Calu3 (cell line): ENCODE measurements around the gene SGTA. TPM values are rescaled to one million over a fixed set of nuclear protein-coding genes. Genes with fewer than 3 reads are reported as not detected.

Experiments
- BruUV-seq: library from RNA; stranded (reverse); fragments of 400-500 nt; replicated peaks from 2 replicates; lab custom pipeline; 2021; lab: Mats Ljungman, UMichigan
- CTCF ChIA-PET: fragments of 300-600 bp; sonication (Branson Sonifier 250); formaldehyde crosslinking; loops from one replicate; lab custom pipeline; 2022; ENCODE audit warnings: antibody characterized with exemption; lab: Charles Lee
- DNase-seq: peaks from one replicate; pipeline ENCODE4 v3.0.0; 2022
- H3K27ac Mint-ChIP-seq: one replicate; pipeline ENCODE4 v1.8.0; 2022; ENCODE audit warnings: mixed read lengths; ENCODE audit not compliant: unreplicated experiment
- H3K27me3 Mint-ChIP-seq: one replicate; pipeline ENCODE4 v1.8.0; 2022; ENCODE audit warnings: mixed read lengths; ENCODE audit not compliant: unreplicated experiment
- H3K36me3 Mint-ChIP-seq: one replicate; pipeline ENCODE4 v1.8.0; 2022; ENCODE audit warnings: mild to moderate bottlenecking, moderate library complexity, mixed read lengths; ENCODE audit not compliant: insufficient read depth, unreplicated experiment
- H3K4me1 Mint-ChIP-seq: one replicate; pipeline ENCODE4 v1.8.0; 2022; ENCODE audit warnings: mild to moderate bottlenecking, low read depth, mixed read lengths; ENCODE audit not compliant: unreplicated experiment
- H3K4me3 Mint-ChIP-seq: one replicate; pipeline ENCODE4 v1.8.0; 2022; ENCODE audit warnings: mild to moderate bottlenecking, low read depth, moderate library complexity, mixed read lengths; ENCODE audit not compliant: unreplicated experiment
- H3K9me3 Mint-ChIP-seq: one replicate; pipeline ENCODE4 v1.8.0; 2022; ENCODE audit warnings: low read depth, mixed read lengths; ENCODE audit not compliant: unreplicated experiment
- intact Hi-C: fragments of 100-400 bp; cut with micrococcal nuclease; formaldehyde crosslinking; loops from one replicate; pipeline ENCODE4 v1.10.0; 2022; ENCODE audit not compliant: unreplicated experiment
- total RNA-seq: library from RNA; stranded (reverse); gene quantifications from 2 replicates; pipeline ENCODE4 v1.2.3, GENCODE V29; 2022
- TF ChIP-seq, protein P1 (sequence below): fragments of 200-600 bp; IDR thresholded peaks from one replicate; pipeline ENCODE4 v1.8.0; 2022; ENCODE audit warnings: antibody characterized with exemption; ENCODE audit not compliant: unreplicated experiment

SGTA gene
- total RNA-seq, 1 experiment from 2014 or later = 44.7 TPM

DNA sequence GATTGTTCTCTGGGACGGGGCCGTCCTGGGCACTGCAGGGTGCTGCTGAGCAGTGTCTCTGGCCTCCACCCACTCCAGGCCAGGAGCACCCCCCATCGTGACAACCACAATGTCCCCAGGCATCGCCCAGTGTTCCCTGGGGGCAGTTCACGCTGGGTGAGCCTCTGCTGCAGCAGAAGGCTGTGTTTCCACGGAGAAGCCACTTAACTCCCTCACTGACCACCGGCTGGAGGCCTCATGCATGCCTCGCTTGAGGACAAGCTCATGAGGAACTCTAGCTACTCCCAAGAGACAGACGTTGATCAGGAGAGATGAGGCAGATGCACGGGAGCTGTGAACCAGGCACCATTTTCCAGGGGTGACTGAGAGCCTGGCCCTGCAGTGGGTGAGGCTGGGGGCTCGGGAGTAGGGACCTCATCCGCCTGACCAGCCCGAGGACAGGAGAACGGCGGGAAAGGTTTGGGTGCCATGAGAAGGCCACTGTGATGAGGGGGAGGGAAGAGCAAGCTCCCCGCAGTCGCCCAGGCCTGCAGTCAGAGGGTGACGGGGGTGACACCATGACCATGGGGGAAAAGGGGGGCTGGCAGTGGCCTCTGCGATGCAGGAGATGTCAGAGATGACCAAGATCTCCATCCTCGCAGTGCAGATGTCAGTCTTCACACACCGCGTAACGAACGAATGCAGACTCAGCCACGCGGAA is 48.3 kb downstream of the SGTA start:
- DNase-seq = no peak
- TF ChIP-seq, protein P1, sequence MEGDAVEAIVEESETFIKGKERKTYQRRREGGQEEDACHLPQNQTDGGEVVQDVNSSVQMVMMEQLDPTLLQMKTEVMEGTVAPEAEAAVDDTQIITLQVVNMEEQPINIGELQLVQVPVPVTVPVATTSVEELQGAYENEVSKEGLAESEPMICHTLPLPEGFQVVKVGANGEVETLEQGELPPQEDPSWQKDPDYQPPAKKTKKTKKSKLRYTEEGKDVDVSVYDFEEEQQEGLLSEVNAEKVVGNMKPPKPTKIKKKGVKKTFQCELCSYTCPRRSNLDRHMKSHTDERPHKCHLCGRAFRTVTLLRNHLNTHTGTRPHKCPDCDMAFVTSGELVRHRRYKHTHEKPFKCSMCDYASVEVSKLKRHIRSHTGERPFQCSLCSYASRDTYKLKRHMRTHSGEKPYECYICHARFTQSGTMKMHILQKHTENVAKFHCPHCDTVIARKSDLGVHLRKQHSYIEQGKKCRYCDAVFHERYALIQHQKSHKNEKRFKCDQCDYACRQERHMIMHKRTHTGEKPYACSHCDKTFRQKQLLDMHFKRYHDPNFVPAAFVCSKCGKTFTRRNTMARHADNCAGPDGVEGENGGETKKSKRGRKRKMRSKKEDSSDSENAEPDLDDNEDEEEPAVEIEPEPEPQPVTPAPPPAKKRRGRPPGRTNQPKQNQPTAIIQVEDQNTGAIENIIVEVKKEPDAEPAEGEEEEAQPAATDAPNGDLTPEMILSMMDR = no peak
- intact Hi-C loops = no loop called here
- BruUV-seq = no TSS peak
- H3K27me3 Mint-ChIP-seq = no peaks in the 10 kb centered on the region
- no peaks in the 10 kb centered on the region for H3K9me3 Mint-ChIP-seq
- H3K4me1 Mint-ChIP-seq = no peaks in the 10 kb centered on the region
- H3K27ac Mint-ChIP-seq = no peak overlapping the region
- CTCF ChIA-PET = no interaction called here
- peaks cover 8% of the 10 kb centered on the region for H3K36me3 Mint-ChIP-seq
- no peak overlapping the region for H3K4me3 Mint-ChIP-seq

- CTCF ChIA-PET = interaction anchor here (0.6 kb wide), 1 partner anchor 11 kb away, joined by 3 read pairs; no protein-coding TSS in a partner anchor
- BruUV-seq = no TSS peak
- no peak for DNase-seq
- Mint-ChIP-seq H3K27ac (no peak overlapping the region), H3K4me3 (no peak overlapping the region), H3K9me3 (no peaks in the 10 kb centered on the region), H3K27me3 (peaks cover under 1% of the 10 kb centered on the region), H3K4me1 (no peaks in the 10 kb centered on the region), H3K36me3 (peaks cover 1% of the 10 kb centered on the region)
- TF ChIP-seq, protein P1 = no peak
- intact Hi-C loops = no loop called here
Observed at GRCh38 chr19:2733930-2734588, 49.0 kb downstream of the SGTA start.

DNA sequence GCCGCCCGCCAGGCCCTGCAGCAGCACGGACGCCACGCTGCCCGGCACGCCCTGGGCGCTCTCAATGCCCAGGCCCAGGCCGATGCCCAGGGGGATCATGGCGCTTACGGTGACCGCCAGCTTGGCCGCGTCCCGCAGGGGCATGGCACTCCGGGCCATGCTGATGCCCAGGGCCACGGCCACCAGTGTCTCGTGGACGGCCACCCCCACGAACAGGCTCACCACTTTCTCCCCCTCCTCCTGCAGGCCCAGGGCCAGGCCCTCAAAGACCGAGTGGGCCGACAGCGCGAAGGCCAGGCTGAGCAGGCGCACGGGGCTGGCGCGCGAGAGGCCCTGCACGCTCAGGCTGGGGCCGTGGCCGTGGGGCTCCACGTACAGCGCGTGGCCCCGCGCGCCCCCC is 50.2 kb downstream of the SGTA start:
- H3K4me1 Mint-ChIP-seq = no peaks in the 10 kb centered on the region
- no peaks in the 10 kb centered on the region for H3K9me3 Mint-ChIP-seq
- BruUV-seq = no TSS peak
- peaks cover 4% of the 10 kb centered on the region for H3K36me3 Mint-ChIP-seq
- CTCF ChIA-PET = no interaction called here
- no peak overlapping the region for H3K4me3 Mint-ChIP-seq
- no peak overlapping the region for H3K27ac Mint-ChIP-seq
- H3K27me3 Mint-ChIP-seq = peaks cover 10% of the 10 kb centered on the region
- intact Hi-C loops = no loop called here
- TF ChIP-seq, protein P1 = no peak
- no peak for DNase-seq

DNA sequence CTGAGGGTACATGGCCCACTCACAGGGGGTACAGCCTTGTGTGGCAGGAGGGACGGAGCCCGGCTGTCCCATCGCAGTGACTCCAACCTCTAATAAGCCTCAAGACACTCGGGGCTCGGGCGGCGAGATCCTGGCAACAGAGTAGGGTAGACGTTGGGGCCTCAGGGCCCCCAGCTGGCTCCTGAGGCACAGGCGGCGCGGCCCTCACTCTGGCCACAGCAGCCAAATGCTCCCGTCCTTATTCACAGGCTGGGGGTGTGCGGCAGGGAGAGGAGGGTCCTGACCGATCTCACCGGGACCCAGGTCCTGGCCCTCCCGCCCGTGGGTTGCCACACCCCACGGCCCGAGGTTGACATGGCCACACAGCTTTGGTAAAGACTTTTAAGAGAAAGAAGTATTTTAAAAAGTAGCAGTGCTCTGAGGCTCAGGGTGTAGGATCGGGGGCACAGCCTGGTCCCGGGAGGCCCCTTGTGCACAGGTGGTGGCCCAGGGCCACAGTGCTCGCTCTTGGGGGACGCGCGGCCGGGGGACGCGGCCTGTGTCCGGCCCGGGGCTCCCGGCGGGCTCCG is 50.8 kb downstream of the SGTA start:
- Mint-ChIP-seq H3K4me3 (no peak overlapping the region), H3K4me1 (no peaks in the 10 kb centered on the region), H3K9me3 (no peaks in the 10 kb centered on the region), H3K27ac (no peak overlapping the region), H3K27me3 (peaks cover 15% of the 10 kb centered on the region), H3K36me3 (peaks cover 4% of the 10 kb centered on the region)
- no peak for DNase-seq
- intact Hi-C loops = no loop called here
- CTCF ChIA-PET = no interaction called here
- no TSS peak for BruUV-seq
- TF ChIP-seq, protein P1 = no peak
